A549 (cell line): ENCODE measurements around the gene OGDH.

Experiments
- MAFK ChIP-seq: fragments of 450-650 bp; IDR thresholded peaks from 2 replicates; pipeline ENCODE4 v1.6.1; 2014; ENCODE audit not compliant: partially characterized antibody
- MYC ChIP-seq: IDR thresholded peaks from 2 replicates; pipeline ENCODE4 v1.6.1; 2012; ENCODE audit warnings: mild to moderate bottlenecking, inconsistent platforms, low read length, improper control_type of control experiment, borderline replicate concordance
- POLR2A ChIP-seq: IDR thresholded peaks from 2 replicates; pipeline ENCODE4 v1.6.1; 2012; ENCODE audit warnings: mild to moderate bottlenecking, low read length
- TF ChIP-seq, protein P1 (sequence below): fragments of >200 bp; sonication (Bioruptor Twin); formaldehyde crosslinking; IDR thresholded peaks from 3 replicates; pipeline ENCODE4 v1.5.1; 2016

DNA sequence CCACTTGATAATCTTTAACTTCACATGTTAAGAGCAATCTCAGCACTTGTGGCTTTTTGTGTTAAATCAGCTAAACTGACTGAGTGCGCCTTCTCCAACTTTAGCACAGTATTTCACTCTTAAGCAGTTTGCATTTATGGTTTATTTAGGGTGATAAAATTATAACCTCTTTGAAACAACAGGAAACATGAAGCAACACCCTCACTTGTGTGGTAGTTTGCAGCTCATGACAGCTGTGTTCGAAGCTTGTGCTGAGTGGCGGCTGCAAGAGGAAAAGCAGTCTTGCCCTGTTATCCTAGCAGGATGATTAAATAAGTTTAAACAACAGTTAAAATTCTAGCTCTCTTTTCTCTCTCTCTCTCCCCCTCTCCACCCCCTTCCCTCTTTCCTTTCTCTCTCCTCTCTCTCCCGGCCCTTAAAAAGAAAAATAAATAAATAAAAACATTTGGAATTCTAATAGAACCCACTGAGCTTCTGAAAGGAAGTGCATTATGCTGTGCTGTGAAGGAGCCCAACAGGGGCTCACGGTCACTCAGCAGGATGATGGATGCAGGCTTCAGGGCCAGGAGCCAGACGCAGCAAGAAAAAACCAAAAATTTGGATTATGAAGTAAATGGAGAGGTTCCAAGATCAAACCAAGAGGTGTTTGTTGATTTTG lies 25.2 kb downstream of the OGDH start:
- TF ChIP-seq, protein P1, sequence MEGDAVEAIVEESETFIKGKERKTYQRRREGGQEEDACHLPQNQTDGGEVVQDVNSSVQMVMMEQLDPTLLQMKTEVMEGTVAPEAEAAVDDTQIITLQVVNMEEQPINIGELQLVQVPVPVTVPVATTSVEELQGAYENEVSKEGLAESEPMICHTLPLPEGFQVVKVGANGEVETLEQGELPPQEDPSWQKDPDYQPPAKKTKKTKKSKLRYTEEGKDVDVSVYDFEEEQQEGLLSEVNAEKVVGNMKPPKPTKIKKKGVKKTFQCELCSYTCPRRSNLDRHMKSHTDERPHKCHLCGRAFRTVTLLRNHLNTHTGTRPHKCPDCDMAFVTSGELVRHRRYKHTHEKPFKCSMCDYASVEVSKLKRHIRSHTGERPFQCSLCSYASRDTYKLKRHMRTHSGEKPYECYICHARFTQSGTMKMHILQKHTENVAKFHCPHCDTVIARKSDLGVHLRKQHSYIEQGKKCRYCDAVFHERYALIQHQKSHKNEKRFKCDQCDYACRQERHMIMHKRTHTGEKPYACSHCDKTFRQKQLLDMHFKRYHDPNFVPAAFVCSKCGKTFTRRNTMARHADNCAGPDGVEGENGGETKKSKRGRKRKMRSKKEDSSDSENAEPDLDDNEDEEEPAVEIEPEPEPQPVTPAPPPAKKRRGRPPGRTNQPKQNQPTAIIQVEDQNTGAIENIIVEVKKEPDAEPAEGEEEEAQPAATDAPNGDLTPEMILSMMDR = no peak
- TF ChIP-seq POLR2A (no peak), MYC (no peak), MAFK (no peak)
